Measurements from ENCODE around the gene PTX4.

The PTX4 gene

GRCh38 chr16:1501630-1502029, 12.9 kb upstream of the PTX4 start:
- in situ Hi-C loops (cut with HindIII; ENCODE audit: low sequenced_read_pairs), result no loop called here
- no peak overlapping the region for H3K4me3 ChIP-seq (ENCODE audit: low read depth, low read length)
- no peak for DNase-seq (ENCODE audit: low read depth)
- no peak for TF ChIP-seq CTCF (IDR thresholded peaks at IDR 0.05; ENCODE audit: low read depth, low read length, missing control alignments)

- no peak overlapping the region for H3K4me3 ChIP-seq (ENCODE audit: low read depth, low read length)
- no peak for DNase-seq (ENCODE audit: low read depth)
- TF ChIP-seq CTCF (IDR thresholded peaks at IDR 0.05; ENCODE audit: low read depth, low read length, missing control alignments), result no peak
- in situ Hi-C loops (cut with HindIII; ENCODE audit: low sequenced_read_pairs), result no loop called here
These were observed 11.9 kb upstream of the PTX4 start for GRCh38 chr16:1500465-1501150.

GRCh38 chr16:1499756-1500464, 11.2 kb upstream of the PTX4 start:
- H3K4me3 ChIP-seq (ENCODE audit: low read depth, low read length), result no peak overlapping the region
- DNase-seq (ENCODE audit: low read depth), result no peak
- in situ Hi-C loops (cut with HindIII; ENCODE audit: low sequenced_read_pairs), result loop anchor here (25.0 kb wide), 1 partner anchor 113 kb away; no protein-coding TSS in a partner anchor
- no peak for TF ChIP-seq CTCF (IDR thresholded peaks at IDR 0.05; ENCODE audit: low read depth, low read length, missing control alignments)

- no peak for TF ChIP-seq CTCF (IDR thresholded peaks at IDR 0.05; ENCODE audit: low read depth, low read length, missing control alignments)
- H3K4me3 ChIP-seq (ENCODE audit: low read depth, low read length), result no peak overlapping the region
- no peak for DNase-seq (ENCODE audit: low read depth)
- in situ Hi-C loops (cut with HindIII; ENCODE audit: low sequenced_read_pairs), result loop anchor here (25.0 kb wide), 1 partner anchor 112 kb away; no protein-coding TSS in a partner anchor
These were observed 10.3 kb upstream of the PTX4 start for GRCh38 chr16:1498899-1499676.

GRCh38 chr16:1497014-1497598, 8.4 kb upstream of the PTX4 start:
- TF ChIP-seq CTCF (IDR thresholded peaks at IDR 0.05; ENCODE audit: low read depth, low read length, missing control alignments), result no peak
- DNase-seq (ENCODE audit: low read depth), result no peak
- in situ Hi-C loops (cut with HindIII; ENCODE audit: low sequenced_read_pairs), result loop anchor here (25.0 kb wide), 1 partner anchor 110 kb away; no protein-coding TSS in a partner anchor
- no peak overlapping the region for H3K4me3 ChIP-seq (ENCODE audit: low read depth, low read length)

GRCh38 chr16:1496464-1496863, 7.7 kb upstream of the PTX4 start:
- no peak for TF ChIP-seq CTCF (IDR thresholded peaks at IDR 0.05; ENCODE audit: low read depth, low read length, missing control alignments)
- no peak overlapping the region for H3K4me3 ChIP-seq (ENCODE audit: low read depth, low read length)
- in situ Hi-C loops (cut with HindIII; ENCODE audit: low sequenced_read_pairs), result loop anchor here (25.0 kb wide), 1 partner anchor 109 kb away; no protein-coding TSS in a partner anchor
- no peak for DNase-seq (ENCODE audit: low read depth)
